GM23248 (cell line): ENCODE data around the gene HOXA3. TPM values are rescaled to one million over a fixed set of nuclear protein-coding genes. Genes with fewer than 3 reads are reported as not detected.

Source experiments
- DNase-seq: peaks from one replicate; pipeline ENCODE4 v3.0.0-alpha.2; 2015
- H2AFZ ChIP-seq: fragments of 200-600 bp; sonication (generic); 2 replicates; pipeline ENCODE4 v1.6.1; 2016; ENCODE audit warnings: antibody characterized with exemption
- H3F3A ChIP-seq: fragments of 200-600 bp; sonication (generic); 2 replicates; pipeline ENCODE4 v1.6.1; 2016; ENCODE audit warnings: mild to moderate bottlenecking, antibody characterized with exemption, mixed run types; ENCODE audit not compliant: insufficient read depth
- H3K27ac ChIP-seq: fragments of 200-600 bp; sonication (generic); 2 replicates; pipeline ENCODE4 v1.5.1; 2016; ENCODE audit warnings: mild to moderate bottlenecking
- H3K27me3 ChIP-seq: fragments of 200-600 bp; sonication (generic); replicated peaks from 2 replicates; pipeline ENCODE4 v1.6.1; 2016; ENCODE audit warnings: mild to moderate bottlenecking; ENCODE audit not compliant: insufficient read depth
- H3K36me3 ChIP-seq: fragments of 200-600 bp; sonication (generic); 2 replicates; pipeline ENCODE4 v1.6.1; 2016; ENCODE audit warnings: low read depth, mild to moderate bottlenecking
- H3K4me1 ChIP-seq: fragments of 200-600 bp; sonication (generic); 2 replicates; pipeline ENCODE4 v1.6.1; 2016; ENCODE audit warnings: mild to moderate bottlenecking; ENCODE audit not compliant: insufficient read depth
- H3K4me2 ChIP-seq: fragments of 200-600 bp; sonication (generic); one replicate; pipeline ENCODE4 v1.6.1; 2016; ENCODE audit warnings: mild to moderate bottlenecking; ENCODE audit not compliant: unreplicated experiment
- H3K4me3 ChIP-seq: fragments of 200-600 bp; sonication (generic); 2 replicates; pipeline ENCODE4 v1.5.1; 2016; ENCODE audit warnings: mild to moderate bottlenecking
- H3K79me2 ChIP-seq: fragments of 200-600 bp; sonication (generic); 2 replicates; pipeline ENCODE4 v1.6.1; 2016; ENCODE audit warnings: mild to moderate bottlenecking; ENCODE audit not compliant: insufficient read depth
- H3K9ac ChIP-seq: fragments of 200-600 bp; sonication (generic); 2 replicates; pipeline ENCODE4 v1.6.1; 2016; ENCODE audit warnings: mild to moderate bottlenecking
- H3K9me2 ChIP-seq: fragments of 200-600 bp; sonication (generic); 2 replicates; pipeline ENCODE4 v1.6.1; 2016; ENCODE audit warnings: mixed run types, mild to moderate bottlenecking, moderate library complexity; ENCODE audit not compliant: insufficient read depth
- H3K9me3 ChIP-seq: fragments of 200-600 bp; sonication (generic); one replicate; pipeline ENCODE4 v1.6.1; 2017; ENCODE audit warnings: low read depth
- H4K20me1 ChIP-seq: fragments of 200-600 bp; sonication (generic); 2 replicates; pipeline ENCODE4 v1.6.0; 2016; ENCODE audit not compliant: insufficient read depth
- EZH2 ChIP-seq: fragments of 200-600 bp; sonication (generic); IDR thresholded peaks from 2 replicates; pipeline ENCODE4 v1.6.1; 2018; ENCODE audit warnings: antibody characterized with exemption, mild to moderate bottlenecking; ENCODE audit not compliant: insufficient read depth, poor library complexity, severe bottlenecking
- EZH2phosphoT487 ChIP-seq: fragments of 200-600 bp; sonication (generic); IDR thresholded peaks from 2 replicates; pipeline ENCODE4 v1.6.1; 2018; ENCODE audit warnings: antibody characterized with exemption, moderate library complexity, mild to moderate bottlenecking, low read depth; ENCODE audit not compliant: insufficient read depth
- WGBS, 2 experiments: methylation state at CpG; one replicate each; pipeline ENCODE4 v1.1.6; 2015 to 2017; ENCODE audit warnings: low lambda C conversion rate in 2 of 2, low coverage in 1 of 2; ENCODE audit errors: missing lambda C conversion rate in 2 of 2; 5-methylcytosine and 5-hydroxymethylcytosine counted together
- in situ Hi-C: fragments of 300-500 bp; cut with MboI; formaldehyde crosslinking; loops from 2 replicates; pipeline ENCODE4 v1.15.0; 2020
- polyA plus RNA-seq: library from polyadenylated mRNA; unstranded; fragments of >200 nt; fragmentation: Nextera tagmentation; extraction: Ambion mirVana; gene quantifications from 2 replicates; pipeline ENCODE4 v1.2.1, GENCODE V29; 2016
- total RNA-seq: library from RNA; depleted of rRNA; stranded (reverse); fragments of >200 nt; shearing (Covaris generic); gene quantifications from 2 replicates; pipeline ENCODE4 v1.2.3, GENCODE V29; 2014

HOXA3 gene
- total and polyA plus RNA-seq, 2 experiments from 2014 or later, result 1.2 to 2.1 TPM

DNA sequence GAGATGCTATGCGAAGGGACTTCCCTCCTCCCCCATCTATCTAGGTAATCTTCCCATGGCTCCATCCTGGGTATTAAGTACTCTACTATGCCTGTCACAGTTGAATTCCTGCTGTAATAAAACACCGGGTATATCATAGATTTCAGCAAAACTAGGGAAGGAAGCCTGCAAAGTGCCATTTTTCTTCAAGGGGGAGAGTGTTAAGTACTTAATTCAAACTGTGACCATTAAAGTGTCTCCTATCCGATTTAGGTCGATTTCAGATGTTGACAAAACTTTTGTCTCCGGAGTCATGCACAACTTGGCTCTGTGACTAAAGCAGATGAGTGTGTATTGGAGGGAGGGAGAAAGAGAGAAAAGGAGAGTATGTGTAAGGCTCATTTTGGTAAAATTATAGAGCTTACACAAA is 26.4 kb downstream of the HOXA3 start:
- WGBS, 2 experiments, result 75 to 76% methylated on average over 5 of the region's 5 CpGs
- in situ Hi-C loops, result no loop called here
- TF ChIP-seq EZH2phosphoT487 (no peak), EZH2 (no peak)
- no peak overlapping the region for H3K9ac ChIP-seq
- H3K9me3 ChIP-seq, result no peaks in the 10 kb centered on the region
- no peaks in the 10 kb centered on the region for H4K20me1 ChIP-seq
- H3K27me3 ChIP-seq, result no peaks in the 10 kb centered on the region
- no peaks in the 10 kb centered on the region for H3K4me1 ChIP-seq
- no peaks in the 10 kb centered on the region for H3K36me3 ChIP-seq
- H2AFZ ChIP-seq, result no peak overlapping the region
- H3K9me2 ChIP-seq, result no peaks in the 10 kb centered on the region
- H3K4me2 ChIP-seq, result no peak overlapping the region
- H3K27ac ChIP-seq, result no peak overlapping the region
- no peak for DNase-seq
- peaks cover 18% of the 10 kb centered on the region for H3K79me2 ChIP-seq
- no peak overlapping the region for H3K4me3 ChIP-seq
- no peaks in the 10 kb centered on the region for H3F3A ChIP-seq

- in situ Hi-C loops, result no loop called here
- Histone ChIP-seq H3K4me3 (no peak overlapping the region), H3K36me3 (no peaks in the 10 kb centered on the region), H3F3A (no peaks in the 10 kb centered on the region), H2AFZ (no peak overlapping the region), H3K4me2 (no peak overlapping the region), H3K27me3 (no peaks in the 10 kb centered on the region), H3K27ac (no peak overlapping the region), H3K4me1 (no peaks in the 10 kb centered on the region), H3K9me3 (no peaks in the 10 kb centered on the region), H3K9ac (no peak overlapping the region), H3K79me2 (peaks cover 18% of the 10 kb centered on the region), H3K9me2 (no peaks in the 10 kb centered on the region), H4K20me1 (no peaks in the 10 kb centered on the region)
- no peak for TF ChIP-seq EZH2
- TF ChIP-seq EZH2phosphoT487, result no peak
- no peak for DNase-seq
- WGBS, 2 experiments, result 83% methylated on average over 8 of the region's 8 CpGs
Measured at GRCh38 chr7:27124902-27125689, 27.3 kb downstream of the HOXA3 start.

GRCh38 chr7:27124096-27124901 is 28.1 kb downstream of the HOXA3 start:
- H3K4me3 ChIP-seq, result no peak overlapping the region

GRCh38 chr7:27123477-27124053 is 28.8 kb downstream of the HOXA3 start:
- Histone ChIP-seq H3K27me3 (no peaks in the 10 kb centered on the region), H3K36me3 (no peaks in the 10 kb centered on the region), H3K9me2 (no peaks in the 10 kb centered on the region), H3K27ac (no peak overlapping the region), H3K4me1 (no peaks in the 10 kb centered on the region), H2AFZ (no peak overlapping the region), H3K9me3 (no peaks in the 10 kb centered on the region), H3K9ac (no peak overlapping the region), H3F3A (no peaks in the 10 kb centered on the region), H3K4me2 (no peak overlapping the region), H3K4me3 (no peak overlapping the region), H4K20me1 (no peaks in the 10 kb centered on the region), H3K79me2 (peaks cover 10% of the 10 kb centered on the region)
- no peak for TF ChIP-seq EZH2
- TF ChIP-seq EZH2phosphoT487, result no peak
- in situ Hi-C loops, result no loop called here
- no peak for DNase-seq
- WGBS, 2 experiments, result 91 to 93% methylated on average over 22 to 26 of the region's 26 CpGs

More at GRCh38 chr7:27124096-27124901, 28.1 kb downstream of the HOXA3 start:
- in situ Hi-C loops, result no loop called here
- H3K36me3 ChIP-seq, result no peaks in the 10 kb centered on the region
- no peaks in the 10 kb centered on the region for H3K9me3 ChIP-seq
- TF ChIP-seq EZH2 (no peak), EZH2phosphoT487 (no peak)
- WGBS, 2 experiments, result 89% methylated on average over 42 to 43 of the region's 43 CpGs
- H2AFZ ChIP-seq, result no peak overlapping the region
- H3F3A ChIP-seq, result no peaks in the 10 kb centered on the region
- no peak for DNase-seq
- H3K4me2 ChIP-seq, result no peak overlapping the region
- no peak overlapping the region for H3K9ac ChIP-seq
- H3K27ac ChIP-seq, result no peak overlapping the region
- no peaks in the 10 kb centered on the region for H4K20me1 ChIP-seq
- H3K4me1 ChIP-seq, result no peaks in the 10 kb centered on the region
- no peaks in the 10 kb centered on the region for H3K9me2 ChIP-seq
- no peaks in the 10 kb centered on the region for H3K27me3 ChIP-seq
- peaks cover 11% of the 10 kb centered on the region for H3K79me2 ChIP-seq
